Subcutaneous adipose tissue (tissue), 4 donors: ENCODE data around the gene IGFBP7. TPM values are rescaled to one million over a fixed set of nuclear protein-coding genes. Genes with fewer than 3 reads are reported as not detected.

ENCODE experiments used
- total RNA-seq, 4 donors: library from RNA; depleted of rRNA; stranded (reverse); fragments of >200 nt; gene quantifications; one replicate each; pipeline ENCODE4 v1.1.0, GENCODE V29; 2016
- TF ChIP-seq, protein P1 (sequence below): fragments of 450-650 bp; IDR thresholded peaks from one replicate; pipeline ENCODE4 v1.5.1; 2016; ENCODE audit warnings: low read depth, mild to moderate bottlenecking, control low read depth, antibody characterized with exemption, moderate library complexity

Gene IGFBP7
- total RNA-seq, 4 donors from 2014 or later: 297 to 713 (median 515) TPM

DNA sequence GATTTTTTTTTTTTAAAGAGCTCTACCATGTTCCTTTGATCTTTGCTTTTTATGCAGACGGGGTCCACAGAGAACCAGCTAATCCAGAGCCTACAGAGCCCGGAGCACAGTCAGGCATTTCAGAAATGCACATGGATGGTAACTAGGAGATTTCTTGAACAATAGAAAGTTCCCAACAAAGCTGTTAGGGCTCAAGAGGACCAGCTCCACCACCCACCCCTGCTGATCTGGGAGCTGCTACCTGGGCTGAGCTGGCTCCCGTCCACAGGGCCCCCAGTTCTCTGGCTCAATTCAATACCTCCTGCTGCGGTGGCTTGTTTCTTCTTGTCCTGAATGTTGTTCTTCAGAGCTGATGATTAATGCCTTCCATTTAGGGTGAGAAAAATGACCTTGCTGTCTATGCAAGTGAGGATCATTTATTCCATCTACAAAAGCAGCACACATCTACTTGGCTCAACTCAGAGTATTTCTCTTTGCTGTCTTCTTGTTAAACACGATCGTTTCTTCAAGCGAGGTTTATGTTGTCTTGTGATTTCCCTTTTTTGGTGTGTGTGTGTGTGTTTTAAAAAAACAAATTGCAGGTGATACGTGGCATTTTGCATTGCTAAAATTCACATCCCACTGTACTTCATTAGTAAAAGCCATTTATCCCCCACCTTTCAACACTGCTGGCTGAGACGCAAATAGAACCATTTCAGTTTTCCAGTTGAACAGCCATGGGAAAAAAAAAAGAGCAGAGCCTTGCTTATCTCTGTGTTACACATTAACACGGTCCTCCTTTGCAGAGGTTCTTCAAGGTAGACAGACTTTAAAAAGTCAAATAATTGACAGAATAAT is 31.3 kb downstream of the IGFBP7 start:
- TF ChIP-seq, protein P1, sequence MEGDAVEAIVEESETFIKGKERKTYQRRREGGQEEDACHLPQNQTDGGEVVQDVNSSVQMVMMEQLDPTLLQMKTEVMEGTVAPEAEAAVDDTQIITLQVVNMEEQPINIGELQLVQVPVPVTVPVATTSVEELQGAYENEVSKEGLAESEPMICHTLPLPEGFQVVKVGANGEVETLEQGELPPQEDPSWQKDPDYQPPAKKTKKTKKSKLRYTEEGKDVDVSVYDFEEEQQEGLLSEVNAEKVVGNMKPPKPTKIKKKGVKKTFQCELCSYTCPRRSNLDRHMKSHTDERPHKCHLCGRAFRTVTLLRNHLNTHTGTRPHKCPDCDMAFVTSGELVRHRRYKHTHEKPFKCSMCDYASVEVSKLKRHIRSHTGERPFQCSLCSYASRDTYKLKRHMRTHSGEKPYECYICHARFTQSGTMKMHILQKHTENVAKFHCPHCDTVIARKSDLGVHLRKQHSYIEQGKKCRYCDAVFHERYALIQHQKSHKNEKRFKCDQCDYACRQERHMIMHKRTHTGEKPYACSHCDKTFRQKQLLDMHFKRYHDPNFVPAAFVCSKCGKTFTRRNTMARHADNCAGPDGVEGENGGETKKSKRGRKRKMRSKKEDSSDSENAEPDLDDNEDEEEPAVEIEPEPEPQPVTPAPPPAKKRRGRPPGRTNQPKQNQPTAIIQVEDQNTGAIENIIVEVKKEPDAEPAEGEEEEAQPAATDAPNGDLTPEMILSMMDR: no peak

DNA sequence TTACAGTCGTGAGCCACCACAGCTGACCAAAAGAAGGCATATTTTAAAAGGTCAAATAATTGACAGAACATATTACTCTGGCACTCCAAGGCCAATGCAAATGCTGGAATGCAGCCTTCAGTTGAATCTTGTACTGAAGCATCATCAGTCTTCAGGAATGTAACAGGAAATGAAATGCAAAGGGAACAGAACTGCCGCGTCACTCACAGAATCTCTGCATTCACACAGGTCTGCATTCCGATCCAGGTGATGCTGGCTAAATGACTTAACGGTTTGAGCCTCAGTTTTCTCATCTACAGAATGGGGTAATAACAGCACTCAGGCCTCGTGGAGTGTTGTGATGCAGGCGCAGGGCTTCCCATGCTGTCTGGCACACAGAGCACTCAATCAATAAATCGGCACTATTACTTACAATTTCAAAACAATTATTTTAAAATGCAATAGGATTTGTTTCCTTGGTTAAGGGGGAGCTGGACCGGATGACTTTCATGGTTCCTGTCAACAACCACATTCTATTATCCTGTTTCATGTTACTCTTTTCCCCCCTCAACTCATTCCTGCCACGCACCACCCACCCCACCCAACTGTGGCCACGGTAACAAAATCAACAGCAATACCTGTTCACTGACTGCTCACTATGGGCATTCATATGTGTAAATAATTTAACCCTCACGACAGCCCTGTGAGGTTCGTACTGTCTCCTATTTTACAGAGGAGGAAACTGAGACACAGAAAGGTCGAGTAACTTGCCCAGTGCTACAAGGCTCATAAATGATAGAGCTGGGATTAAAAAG is 32.4 kb downstream of the IGFBP7 start:
- TF ChIP-seq, protein P1: no peak

DNA sequence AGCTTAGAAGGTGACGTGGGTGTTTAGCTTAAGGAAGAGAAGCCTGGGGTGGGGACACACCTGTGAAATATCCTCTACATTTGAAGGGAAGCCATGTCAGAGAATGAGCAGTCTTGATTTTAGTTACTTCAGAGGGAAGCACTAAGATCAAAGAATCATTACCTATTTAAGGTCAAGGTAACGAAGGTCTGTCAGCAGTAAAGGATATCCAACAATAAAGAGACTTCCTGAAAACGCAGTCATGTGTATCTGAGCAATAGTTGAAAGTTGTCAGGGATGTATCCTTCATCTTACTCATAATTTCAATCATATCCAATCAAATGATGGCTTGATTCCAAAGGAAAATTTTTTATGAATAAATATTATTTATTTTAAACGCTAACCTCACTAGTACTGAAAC is 33.5 kb downstream of the IGFBP7 start:
- TF ChIP-seq, protein P1: no peak

DNA sequence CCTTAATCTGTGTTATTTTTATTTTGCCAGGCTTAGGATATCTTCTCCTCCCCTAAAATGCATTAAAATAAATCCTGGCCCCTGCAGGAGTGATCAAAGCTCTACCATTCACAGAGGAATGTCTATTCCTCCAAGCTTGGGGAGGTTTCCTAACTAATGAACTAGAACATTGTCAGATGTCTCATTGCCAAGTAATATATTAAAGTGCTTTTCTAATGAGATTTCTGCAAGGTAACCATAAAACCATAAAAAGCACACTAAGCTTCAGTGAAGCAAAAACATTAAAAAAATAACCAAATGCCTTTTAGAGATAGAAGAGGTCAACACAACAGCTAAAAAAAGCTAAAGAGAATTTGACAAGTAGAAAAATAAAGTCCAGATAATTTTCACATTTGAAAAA is 34.8 kb downstream of the IGFBP7 start:
- TF ChIP-seq, protein P1: no peak

DNA sequence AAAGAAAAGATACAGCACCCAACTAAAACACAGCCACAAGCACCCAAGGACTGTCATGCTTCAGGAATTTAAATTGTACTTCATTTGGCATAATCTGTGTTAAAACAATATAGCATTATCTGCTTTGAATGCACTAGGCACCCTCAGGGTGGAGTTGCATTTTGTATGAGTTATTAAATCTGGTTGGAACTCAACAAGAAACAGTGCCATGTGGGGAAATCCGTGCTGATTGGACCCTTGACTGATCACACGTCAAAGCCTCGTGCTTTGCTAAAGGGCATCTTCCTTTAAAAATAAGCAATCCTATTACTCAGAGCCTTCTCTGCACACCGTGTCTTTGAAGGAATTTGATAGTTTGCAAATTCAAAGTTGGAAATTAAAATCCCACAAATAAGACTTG is 35.4 kb downstream of the IGFBP7 start:
- TF ChIP-seq, protein P1: no peak

DNA sequence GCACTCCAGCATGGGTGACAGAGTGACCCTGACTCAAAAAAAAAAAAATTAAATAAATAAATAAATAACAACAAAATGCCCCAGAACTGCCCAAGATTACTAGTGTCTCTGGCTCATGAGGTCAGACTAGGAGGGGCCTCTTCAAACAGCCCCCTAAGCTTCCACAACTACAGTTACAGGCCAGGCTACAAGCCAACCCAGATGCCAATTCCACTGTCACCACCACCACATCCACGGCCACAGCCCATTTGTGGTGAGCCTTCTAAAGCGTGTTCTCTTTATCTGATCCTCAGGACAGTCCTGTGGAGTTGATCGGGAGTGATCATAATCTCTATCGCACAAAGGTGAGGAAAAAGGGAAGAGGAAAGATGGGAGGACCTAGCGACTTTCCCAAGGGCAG is 36.6 kb downstream of the IGFBP7 start:
- TF ChIP-seq, protein P1: no peak

DNA sequence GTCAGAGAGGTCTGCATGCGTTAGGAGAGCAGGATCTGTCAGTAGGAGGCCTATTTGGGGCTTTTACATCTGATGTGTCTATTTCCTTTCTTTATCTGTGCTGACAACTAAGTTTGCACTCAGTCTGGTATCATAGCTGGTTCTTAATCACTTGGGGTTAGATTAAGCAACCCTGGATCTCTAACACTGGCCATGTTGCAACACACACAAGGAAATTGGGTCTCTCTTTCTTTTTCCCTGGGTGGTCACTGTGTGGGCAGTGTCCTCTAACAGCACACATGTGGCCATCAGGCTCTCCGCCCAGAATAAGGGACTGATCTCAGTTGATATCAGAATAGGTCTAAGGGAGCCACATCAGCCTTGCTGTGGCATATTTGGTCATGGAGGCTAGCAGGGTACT is 38.9 kb downstream of the IGFBP7 start:
- TF ChIP-seq, protein P1: no peak
